RWPE2 (cell line): ENCODE results near the gene EML6.
"Not testable (repeated sequence)": the region's sequence is repeated elsewhere in the genome, so short reads cannot be mapped to it uniquely, and the experiment has no call there.

Experiments used
- ATAC-seq: fragments of 200-7000 bp; cut with Tn5 transposase; 3 replicates; pipeline ENCODE4 v1.9.1; 2021; ENCODE audit warnings: low read depth
- DNase-seq: peaks from one replicate; pipeline ENCODE4 v3.0.0-alpha.2; 2020; ENCODE audit warnings: low spot score
- H3K27ac ChIP-seq: fragments of 450-650 bp; 2 replicates; pipeline ENCODE4 v1.5.1; 2017; ENCODE audit warnings: mild to moderate bottlenecking; ENCODE audit not compliant: poor library complexity, severe bottlenecking
- H3K27me3 ChIP-seq: fragments of 250-450 bp; sonication (Bioruptor Pico); 2 replicates; pipeline ENCODE4 v1.5.1; 2021; ENCODE audit warnings: mild to moderate bottlenecking, moderate library complexity; ENCODE audit not compliant: insufficient read depth, poor library complexity, severe bottlenecking
- H3K36me3 ChIP-seq: fragments of 250-450 bp; sonication (Bioruptor Pico); 2 replicates; pipeline ENCODE4 v1.5.1; 2020; ENCODE audit warnings: low read depth, mild to moderate bottlenecking, moderate library complexity
- H3K4me1 ChIP-seq: fragments of 250-450 bp; sonication (Bioruptor Pico); 2 replicates; pipeline ENCODE4 v1.5.1; 2021; ENCODE audit warnings: mild to moderate bottlenecking, moderate library complexity; ENCODE audit not compliant: insufficient read depth, poor library complexity, severe bottlenecking
- H3K4me3 ChIP-seq: fragments of 250-450 bp; sonication (Bioruptor Pico); 2 replicates; pipeline ENCODE4 v1.5.1; 2021; ENCODE audit warnings: mild to moderate bottlenecking, moderate library complexity; ENCODE audit not compliant: severe bottlenecking
- H3K9me3 ChIP-seq: fragments of 250-450 bp; sonication (Bioruptor Pico); 2 replicates; pipeline ENCODE4 v1.5.1; 2021; ENCODE audit warnings: mild to moderate bottlenecking, moderate library complexity; ENCODE audit not compliant: severe bottlenecking
- CTCF ChIP-seq: fragments of 450-650 bp; IDR thresholded peaks from one replicate; pipeline ENCODE4 v1.5.1; 2017; ENCODE audit warnings: mild to moderate bottlenecking, moderate library complexity; ENCODE audit not compliant: poor library complexity, severe bottlenecking

The EML6 gene

GRCh38 chr2:54840559-54841468 lies 117.4 kb downstream of the EML6 start:
- no peak for TF ChIP-seq CTCF
- Histone ChIP-seq H3K4me1 (no peaks in the 10 kb centered on the region), H3K4me3 (no peak overlapping the region), H3K36me3 (no peaks in the 10 kb centered on the region), H3K27ac (no peak overlapping the region), H3K9me3 (no peaks in the 10 kb centered on the region), H3K27me3 (no peaks in the 10 kb centered on the region)
- ATAC-seq: no peak
- DNase-seq: no peak

- H3K27me3 ChIP-seq, H3K4me3 ChIP-seq, H3K4me1 ChIP-seq, H3K27ac ChIP-seq, DNase-seq, H3K9me3 ChIP-seq, ATAC-seq, H3K36me3 ChIP-seq: not testable (repeated sequence)
These were observed 118.0 kb downstream of the EML6 start for GRCh38 chr2:54841500-54841899.

GRCh38 chr2:54845094-54845493 lies 121.6 kb downstream of the EML6 start:
- Histone ChIP-seq H3K4me1 (no peaks in the 10 kb centered on the region), H3K27ac (no peak overlapping the region), H3K4me3 (no peak overlapping the region), H3K9me3 (no peaks in the 10 kb centered on the region), H3K36me3 (no peaks in the 10 kb centered on the region), H3K27me3 (no peaks in the 10 kb centered on the region)
- ATAC-seq (no peak), DNase-seq (no peak)
- no peak for TF ChIP-seq CTCF

- no peak overlapping the region for H3K27ac ChIP-seq
- H3K27me3 ChIP-seq: no peaks in the 10 kb centered on the region
- H3K4me3 ChIP-seq: no peak overlapping the region
- DNase-seq (no peak), ATAC-seq (no peak)
- H3K4me1 ChIP-seq: peaks cover 4% of the 10 kb centered on the region
- no peaks in the 10 kb centered on the region for H3K9me3 ChIP-seq
- H3K36me3 ChIP-seq: no peaks in the 10 kb centered on the region
- TF ChIP-seq CTCF: no peak
These were observed 122.1 kb downstream of the EML6 start for GRCh38 chr2:54845514-54845913.

GRCh38 chr2:54850171-54851122 lies 127.0 kb downstream of the EML6 start:
- peaks cover 8% of the 10 kb centered on the region for H3K4me1 ChIP-seq
- DNase-seq (no peak), ATAC-seq (no peak)
- no peak for TF ChIP-seq CTCF
- no peaks in the 10 kb centered on the region for H3K9me3 ChIP-seq
- H3K27me3 ChIP-seq: no peaks in the 10 kb centered on the region
- no peak overlapping the region for H3K4me3 ChIP-seq
- H3K36me3 ChIP-seq: no peaks in the 10 kb centered on the region
- no peak overlapping the region for H3K27ac ChIP-seq
